ENCODE measurements around the gene TADA2B.
"Not testable (repeated sequence)": the region's sequence is repeated elsewhere in the genome, so short reads cannot be mapped to it uniquely, and the experiment has no call there.

Gene TADA2B

GRCh38 chr4:7086384-7086783 lies 43.2 kb downstream of the TADA2B start:
- DNase-seq = no peak

- DNase-seq = no peak
These were observed 43.9 kb downstream of the TADA2B start for GRCh38 chr4:7087036-7087435.

- no peak for DNase-seq
These were observed 46.2 kb downstream of the TADA2B start for GRCh38 chr4:7089213-7089986.

- DNase-seq = no peak
These were observed 48.9 kb downstream of the TADA2B start for GRCh38 chr4:7092026-7092425.

GRCh38 chr4:7094916-7095315 lies 51.7 kb downstream of the TADA2B start:
- no peak for DNase-seq

GRCh38 chr4:7095611-7096155 lies 52.5 kb downstream of the TADA2B start:
- DNase-seq = no peak

DNA sequence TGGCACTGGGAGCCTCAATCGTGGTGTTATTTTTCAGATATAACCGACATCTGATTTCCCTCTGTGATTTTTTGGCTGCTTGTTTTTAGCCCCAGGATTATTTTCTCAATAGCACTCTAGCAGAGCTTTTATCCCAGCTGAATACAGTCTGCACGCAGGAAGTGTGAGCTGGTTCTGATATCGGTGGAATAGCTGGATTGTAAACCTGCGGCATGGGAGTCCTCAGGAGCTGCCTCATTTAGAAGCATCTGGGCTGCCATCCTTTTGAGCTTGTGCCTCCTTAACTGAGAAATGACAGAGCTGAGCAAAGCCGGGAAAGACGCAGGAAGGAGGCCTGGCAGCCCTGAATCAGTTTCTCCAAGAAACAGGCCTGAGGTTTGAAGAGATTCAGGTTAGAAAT lies 53.1 kb downstream of the TADA2B start:
- DNase-seq = no peak

- no peak for DNase-seq
These were observed 58.7 kb downstream of the TADA2B start for GRCh38 chr4:7101692-7102515.

- DNase-seq = not testable (repeated sequence)
These were observed 59.3 kb downstream of the TADA2B start for GRCh38 chr4:7102516-7102909.

- DNase-seq = peak; percentile 58
These were observed 59.9 kb downstream of the TADA2B start for GRCh38 chr4:7103031-7103606.

DNA sequence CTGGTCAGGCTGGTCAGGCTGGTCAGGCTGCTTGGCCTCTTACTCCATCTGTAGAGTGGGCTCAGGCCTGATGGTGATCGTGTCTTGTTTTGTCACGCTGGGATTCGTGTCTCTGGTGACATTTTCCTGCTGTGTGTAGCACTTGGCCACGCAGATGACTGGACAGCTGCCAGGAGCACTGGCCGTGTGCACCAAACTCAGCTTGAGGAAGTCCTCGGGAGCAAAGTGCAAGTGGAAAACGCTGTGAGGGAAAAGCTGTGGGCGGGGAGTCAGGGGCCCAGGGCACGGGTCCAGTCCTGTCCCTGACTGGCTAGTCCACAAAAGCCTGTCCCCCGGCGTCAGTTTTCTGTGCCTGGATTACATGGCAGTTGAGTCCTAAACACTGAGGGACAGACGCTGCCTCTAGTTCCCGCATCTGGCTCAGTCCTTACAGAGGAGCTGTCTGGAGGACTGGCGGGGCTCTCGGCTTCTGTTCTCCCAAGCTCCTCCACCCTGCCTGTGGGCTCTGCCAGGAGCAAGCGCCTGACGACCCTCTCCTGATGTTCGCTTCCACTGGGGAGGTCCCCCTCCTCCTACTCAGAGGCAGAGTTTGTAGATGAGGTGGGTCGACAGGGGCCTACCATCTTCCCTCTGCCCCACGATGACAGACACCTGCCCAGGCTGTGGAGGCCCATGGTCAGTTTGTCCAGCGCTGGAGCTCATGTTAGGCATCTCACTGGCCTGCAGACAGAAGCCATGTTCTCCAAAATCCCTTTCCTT lies 60.6 kb downstream of the TADA2B start:
- peak; percentile 13 for DNase-seq

DNA sequence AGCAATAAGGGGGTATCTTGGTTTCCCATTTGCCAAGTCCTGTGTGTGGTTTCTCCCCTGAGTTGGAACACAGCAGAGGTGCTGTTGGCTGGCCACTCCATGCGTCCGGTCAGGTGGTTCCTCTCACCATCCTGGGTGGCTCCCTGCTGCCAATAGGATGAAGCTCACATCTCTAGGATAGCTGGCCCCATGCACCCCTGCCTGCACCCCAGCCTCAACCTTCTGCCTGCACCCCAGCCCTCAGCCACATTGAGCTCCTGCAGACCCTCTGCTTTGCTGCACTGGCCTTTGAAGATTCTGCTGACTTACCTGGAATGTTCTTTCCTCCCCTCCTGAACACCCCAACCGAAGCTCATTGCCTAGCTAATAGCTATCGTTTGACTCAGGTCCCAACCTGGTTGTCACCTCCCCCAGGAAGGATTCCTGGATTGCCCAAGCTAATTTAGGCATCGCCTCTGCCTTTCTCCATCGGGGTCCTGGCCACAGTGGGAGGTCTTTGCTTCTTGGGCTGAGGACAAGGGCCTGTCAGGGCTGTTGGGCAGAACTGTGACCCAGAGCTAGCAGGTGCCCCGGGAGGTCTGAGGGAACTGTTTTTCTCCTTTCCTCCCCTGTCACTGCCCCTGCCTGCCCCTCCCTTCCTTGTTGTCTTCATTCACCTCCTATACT lies 61.3 kb downstream of the TADA2B start:
- no peak for DNase-seq

DNA sequence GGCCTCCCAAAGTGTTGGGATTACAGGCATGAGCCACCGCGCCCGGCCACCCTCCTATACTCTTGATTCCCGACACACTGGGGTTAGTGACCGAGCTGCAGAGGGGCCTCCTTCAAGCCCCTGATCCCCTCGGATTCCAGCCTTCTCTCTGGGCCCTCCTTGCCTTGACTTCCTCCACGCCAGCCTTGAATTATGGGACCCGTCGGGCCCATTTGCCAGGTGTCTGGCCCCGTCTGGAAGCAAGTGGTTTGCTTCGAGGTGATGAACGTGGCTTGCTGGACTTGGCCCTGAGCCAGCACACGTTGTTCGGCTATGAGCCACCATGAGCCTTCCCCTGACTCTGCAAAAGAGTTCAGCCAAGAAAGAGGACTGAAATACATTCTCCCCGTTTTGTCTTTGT lies 62.1 kb downstream of the TADA2B start:
- no peak for DNase-seq

DNA sequence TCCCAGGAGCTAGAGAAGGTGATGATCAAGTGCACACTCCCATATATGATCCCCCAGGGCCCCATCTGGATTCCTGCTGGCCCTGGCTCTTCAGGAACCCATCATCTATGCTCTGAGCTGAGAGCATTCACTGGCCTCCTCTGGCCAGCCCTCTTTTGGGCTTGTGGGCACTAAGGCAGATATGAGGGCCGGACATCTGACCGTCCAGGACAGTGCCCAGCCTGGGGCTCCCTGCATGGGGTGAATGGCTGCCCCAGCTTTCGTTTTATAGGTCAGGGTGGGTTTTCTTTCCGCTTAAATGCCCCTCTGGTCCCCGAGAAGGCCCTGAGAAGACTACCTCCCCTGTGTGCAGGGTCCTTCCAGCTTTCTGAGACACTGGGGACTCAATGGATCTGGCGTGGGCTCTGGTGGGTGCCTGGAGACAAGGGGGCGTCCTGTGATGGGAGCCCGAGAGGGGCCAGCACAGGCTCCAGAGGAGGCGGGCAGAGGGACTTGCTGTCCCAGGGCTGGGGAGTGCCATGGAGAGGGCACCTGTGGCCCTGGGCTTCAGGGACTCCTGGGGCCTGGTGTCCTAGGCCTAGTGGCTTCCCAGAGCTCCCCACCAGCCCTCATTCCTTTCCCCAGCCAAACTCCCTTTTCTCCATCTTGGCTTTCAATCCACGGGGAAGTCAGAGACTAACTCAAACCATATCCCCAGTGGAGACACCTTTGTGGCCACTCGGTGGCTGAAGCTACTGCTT lies 64.2 kb downstream of the TADA2B start:
- no peak for DNase-seq

Measured in COR-L47 (cell line).